ENCODE measurements around the gene GRAMD2B. TPM values are rescaled to one million over a fixed set of nuclear protein-coding genes. Genes with fewer than 3 reads are reported as not detected.

GRAMD2B gene
- total RNA-seq, 1 donor from 2014 or later, result 11.0 TPM

GRCh38 chr5:126494393-126494792, 71.2 kb downstream of the GRAMD2B start:
- H3K4me3 Mint-ChIP-seq, result no peak overlapping the region
- H4K20me1 ChIP-seq (ENCODE audit: low read depth), result no peaks in the 10 kb centered on the region
- no peak for DNase-seq (ENCODE audit: low spot score)
- H3K9me3 ChIP-seq (ENCODE audit: low read depth), result no peaks in the 10 kb centered on the region
- H3K9me3 Mint-ChIP-seq, result peaks cover 3% of the 10 kb centered on the region
- H3K27me3 ChIP-seq, result no peaks in the 10 kb centered on the region
- no peak overlapping the region for H3K27ac ChIP-seq
- no peak overlapping the region for H2AFZ ChIP-seq (replicated peaks)
- no peak overlapping the region for H3K27ac Mint-ChIP-seq
- no peaks in the 10 kb centered on the region for H3K36me3 ChIP-seq
- H3K4me2 ChIP-seq, result no peak overlapping the region
- H3K27me3 Mint-ChIP-seq (ENCODE audit: insufficient read depth, low read depth), result peaks cover 13% of the 10 kb centered on the region
- peaks cover 29% of the 10 kb centered on the region for H3K4me1 Mint-ChIP-seq
- H3K4me3 ChIP-seq, result no peak overlapping the region
- H3F3A ChIP-seq (ENCODE audit: low read depth), result peaks cover 21% of the 10 kb centered on the region
- TF ChIP-seq EZH2 (IDR thresholded peaks at IDR 0.05), result no peak
- TF ChIP-seq EZH2phosphoT487 (IDR thresholded peaks at IDR 0.05), result no peak
- TF ChIP-seq CTCF (IDR thresholded peaks at IDR 0.05), result no peak
- H3K9ac ChIP-seq, result no peak overlapping the region
- peaks cover 23% of the 10 kb centered on the region for H3K4me1 ChIP-seq
- H3K36me3 Mint-ChIP-seq, result peaks cover 2% of the 10 kb centered on the region
- H3K79me2 ChIP-seq (ENCODE audit: low read depth), result no peaks in the 10 kb centered on the region

- Histone ChIP-seq H3F3A (ENCODE audit: low read depth) (no peaks in the 10 kb centered on the region), H3K4me3 (no peak overlapping the region), H3K79me2 (ENCODE audit: low read depth) (no peaks in the 10 kb centered on the region), H3K27me3 (no peaks in the 10 kb centered on the region), H2AFZ (replicated peaks) (no peak overlapping the region), H3K27ac (no peak overlapping the region), H4K20me1 (ENCODE audit: low read depth) (no peaks in the 10 kb centered on the region), H3K9ac (no peak overlapping the region), H3K4me2 (no peak overlapping the region), H3K36me3 (no peaks in the 10 kb centered on the region), H3K9me3 (ENCODE audit: low read depth) (no peaks in the 10 kb centered on the region), H3K4me1 (no peaks in the 10 kb centered on the region)
- H3K27me3 Mint-ChIP-seq (ENCODE audit: insufficient read depth, low read depth), result peaks cover 7% of the 10 kb centered on the region
- no peak for DNase-seq (ENCODE audit: low spot score)
- no peak overlapping the region for H3K27ac Mint-ChIP-seq
- no peaks in the 10 kb centered on the region for H3K9me3 Mint-ChIP-seq
- H3K4me3 Mint-ChIP-seq, result no peak overlapping the region
- H3K4me1 Mint-ChIP-seq, result peaks cover 13% of the 10 kb centered on the region
- TF ChIP-seq EZH2phosphoT487 (IDR thresholded peaks at IDR 0.05), result no peak
- TF ChIP-seq CTCF (IDR thresholded peaks at IDR 0.05), result no peak
- no peak for TF ChIP-seq EZH2 (IDR thresholded peaks at IDR 0.05)
- H3K36me3 Mint-ChIP-seq, result no peaks in the 10 kb centered on the region
These were observed 74.3 kb downstream of the GRAMD2B start for GRCh38 chr5:126497506-126497905.

GRCh38 chr5:126499278-126499677, 76.1 kb downstream of the GRAMD2B start:
- Histone ChIP-seq H3K27me3 (no peaks in the 10 kb centered on the region), H3K9ac (no peak overlapping the region), H3F3A (ENCODE audit: low read depth) (no peaks in the 10 kb centered on the region), H3K4me2 (no peak overlapping the region), H3K4me1 (no peaks in the 10 kb centered on the region), H3K27ac (no peak overlapping the region), H3K79me2 (ENCODE audit: low read depth) (no peaks in the 10 kb centered on the region), H4K20me1 (ENCODE audit: low read depth) (no peaks in the 10 kb centered on the region), H3K4me3 (no peak overlapping the region), H3K9me3 (ENCODE audit: low read depth) (no peaks in the 10 kb centered on the region), H2AFZ (replicated peaks) (peak overlapping the region; percentile 43), H3K36me3 (no peaks in the 10 kb centered on the region)
- TF ChIP-seq EZH2phosphoT487 (IDR thresholded peaks at IDR 0.05) (no peak), EZH2 (IDR thresholded peaks at IDR 0.05) (no peak), CTCF (IDR thresholded peaks at IDR 0.05) (no peak)
- H3K27me3 Mint-ChIP-seq (ENCODE audit: insufficient read depth, low read depth), result peaks cover 4% of the 10 kb centered on the region
- peaks cover 15% of the 10 kb centered on the region for H3K4me1 Mint-ChIP-seq
- H3K9me3 Mint-ChIP-seq, result no peaks in the 10 kb centered on the region
- no peak overlapping the region for H3K27ac Mint-ChIP-seq
- H3K36me3 Mint-ChIP-seq, result no peaks in the 10 kb centered on the region
- no peak for DNase-seq (ENCODE audit: low spot score)
- H3K4me3 Mint-ChIP-seq, result no peak overlapping the region
